DMS79 (cell line): ENCODE measurements around the gene TUBA8.
"Not testable (repeated sequence)": the region's sequence is repeated elsewhere in the genome, so short reads cannot be mapped to it uniquely, and the experiment has no call there.

Experiments used
- DNase-seq: peaks from one replicate; lab custom pipeline; 2025; lab: John Stamatoyannopoulos, UW

TUBA8 gene

GRCh38 chr22:18105981-18106380 is 4.6 kb upstream of the TUBA8 start:
- DNase-seq, result not testable (repeated sequence)

GRCh38 chr22:18106550-18107341 is 3.9 kb upstream of the TUBA8 start:
- DNase-seq, result not testable (repeated sequence)

- no peak for DNase-seq
Measured at GRCh38 chr22:18108187-18108586, 2.4 kb upstream of the TUBA8 start.

DNA sequence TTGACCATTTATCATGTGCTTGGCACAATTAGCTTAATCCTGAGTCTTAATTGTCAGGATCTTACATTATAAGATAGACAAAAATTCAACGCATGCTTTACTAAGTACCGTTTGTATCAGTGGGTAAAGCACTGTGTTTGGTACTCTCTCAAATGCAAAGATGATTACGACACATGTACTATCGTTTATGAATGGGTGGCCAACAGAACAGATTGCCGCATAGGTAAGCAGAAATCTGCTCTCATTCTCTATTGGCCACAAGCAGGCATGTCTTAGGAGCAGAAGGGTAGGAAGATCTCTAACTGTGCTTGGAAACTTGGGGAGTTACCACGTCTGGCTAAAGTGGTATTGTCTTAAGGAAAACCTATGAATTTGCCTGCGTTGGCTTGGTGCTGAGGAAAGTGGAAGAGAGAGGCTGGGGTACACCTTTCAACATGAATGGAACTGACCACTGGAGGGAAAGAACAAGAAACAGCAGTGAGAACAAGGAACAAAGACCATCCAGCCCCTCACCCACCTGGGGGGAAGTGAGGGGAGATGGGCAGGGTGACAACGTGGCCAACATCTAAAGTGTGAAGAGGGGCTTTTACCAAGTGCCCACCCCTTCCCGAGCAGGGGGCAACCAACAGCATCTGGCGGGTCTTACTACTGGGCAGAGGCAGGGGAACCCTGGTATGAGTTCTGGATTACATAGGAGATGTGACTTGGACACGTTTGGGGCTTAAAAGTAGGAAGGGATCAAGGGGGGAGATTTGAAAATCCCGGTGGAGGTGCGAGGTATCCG is 1.0 kb upstream of the TUBA8 start:
- no peak for DNase-seq

GRCh38 chr22:18110954-18111758 is 547 bp downstream of the TUBA8 start:
- no peak for DNase-seq

- DNase-seq, result no peak
Measured at GRCh38 chr22:18111759-18112330, 1.2 kb downstream of the TUBA8 start.

DNA sequence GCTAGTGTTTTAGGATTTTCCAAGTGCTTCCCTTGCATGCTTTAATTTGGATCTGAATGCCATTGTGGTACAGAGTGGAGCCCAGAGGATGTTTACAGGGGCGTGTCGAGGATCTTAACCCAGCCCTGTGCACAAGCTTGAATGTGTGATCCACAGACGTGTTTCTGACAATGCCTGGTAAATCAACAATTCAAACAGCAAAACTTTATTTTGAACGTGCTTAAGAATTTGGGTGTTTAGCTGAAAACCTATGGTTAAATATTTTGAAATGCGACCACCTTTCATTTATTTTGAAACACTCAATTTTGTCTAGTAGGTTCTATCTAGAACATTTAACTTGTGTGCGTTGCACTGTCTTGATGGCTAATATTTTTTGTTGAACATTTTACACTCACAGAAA is 1.8 kb downstream of the TUBA8 start:
- no peak for DNase-seq

DNA sequence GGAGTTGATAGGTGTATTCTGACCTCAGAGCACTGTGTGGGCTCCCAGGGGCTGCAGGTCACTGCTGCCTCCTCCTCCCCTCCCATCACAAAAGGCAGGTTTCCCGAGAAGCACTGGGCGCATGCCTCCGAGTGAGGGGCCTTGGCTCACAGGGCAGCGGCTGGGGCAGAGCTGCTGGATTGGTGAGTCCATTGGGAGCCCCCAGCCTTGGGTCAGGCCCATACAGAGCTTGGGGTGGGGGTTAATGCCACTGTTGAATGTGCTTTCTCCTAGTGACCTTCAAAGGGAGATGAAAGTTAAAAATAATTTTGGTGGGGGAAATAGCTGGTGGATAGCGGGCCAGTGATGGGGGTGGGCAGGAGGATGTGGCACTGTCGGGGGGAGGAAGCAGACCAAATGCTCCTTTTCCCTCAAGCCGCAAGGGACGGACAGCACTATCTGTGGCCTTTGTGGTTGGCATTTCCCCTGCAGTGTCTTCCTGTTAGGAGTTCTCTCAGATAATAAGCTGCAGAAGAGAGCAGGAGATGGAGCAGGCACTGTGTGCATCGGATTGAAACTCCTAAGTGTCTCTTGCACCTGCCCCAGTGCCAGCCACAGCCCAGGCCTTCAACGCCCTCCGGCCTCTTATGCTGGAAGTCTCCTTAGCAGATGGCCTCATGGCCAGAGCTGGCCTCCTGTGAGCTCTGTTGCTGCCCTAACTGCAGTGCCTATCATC is 3.2 kb downstream of the TUBA8 start:
- no peak for DNase-seq

DNA sequence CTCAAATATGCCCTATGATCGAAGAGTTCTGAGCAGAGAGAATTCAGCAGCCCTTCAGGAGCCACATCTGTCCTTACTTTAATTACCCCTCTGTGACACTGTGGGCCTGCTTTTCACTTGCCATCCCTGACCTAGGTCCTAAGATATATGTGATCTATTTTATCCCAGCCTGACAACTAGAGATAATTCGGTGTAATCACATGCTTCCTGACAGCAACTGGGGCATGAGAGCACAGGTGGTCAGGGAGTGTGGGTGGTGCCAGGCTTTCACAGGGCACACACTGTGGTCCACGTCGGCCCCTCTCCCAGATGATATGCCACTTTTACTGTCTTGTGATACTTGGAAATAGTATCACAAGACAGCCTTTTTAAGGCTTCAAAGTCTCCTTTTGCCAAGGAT is 3.9 kb downstream of the TUBA8 start:
- DNase-seq, result no peak

DNA sequence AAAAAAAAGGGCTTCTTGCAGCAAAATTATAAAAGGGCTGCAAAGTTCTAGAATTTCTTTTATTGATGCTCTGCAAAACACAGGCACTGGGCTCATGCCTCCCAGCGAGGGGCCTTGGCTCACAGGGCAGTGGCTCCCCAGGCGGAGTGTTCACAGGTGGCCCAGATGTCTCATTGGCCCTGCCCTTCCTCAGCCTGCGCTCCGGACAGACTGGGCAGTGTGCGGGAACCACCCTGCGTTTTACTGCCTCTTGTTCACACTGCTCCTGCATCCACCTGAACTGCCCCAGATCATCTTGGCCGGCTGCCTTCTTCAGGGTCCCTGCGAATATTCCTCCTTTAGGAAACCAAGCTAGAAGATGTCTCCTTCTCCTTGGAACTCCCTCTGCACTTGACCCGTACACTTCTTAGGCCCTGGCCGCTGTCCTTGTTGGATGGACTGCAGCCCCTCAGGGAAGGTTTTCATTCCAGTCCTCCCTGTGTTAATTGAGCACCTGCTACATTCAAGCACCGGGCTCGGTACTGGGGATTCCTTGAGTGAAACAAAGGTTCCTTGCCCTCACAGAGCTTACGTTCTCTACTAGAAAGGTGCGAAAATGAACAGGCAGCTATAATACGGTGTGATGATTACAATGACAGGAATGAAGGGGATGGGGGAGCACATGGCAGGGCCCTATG is 4.5 kb downstream of the TUBA8 start:
- DNase-seq, result no peak

GRCh38 chr22:18115906-18116371 is 5.3 kb downstream of the TUBA8 start:
- DNase-seq, result no peak

DNA sequence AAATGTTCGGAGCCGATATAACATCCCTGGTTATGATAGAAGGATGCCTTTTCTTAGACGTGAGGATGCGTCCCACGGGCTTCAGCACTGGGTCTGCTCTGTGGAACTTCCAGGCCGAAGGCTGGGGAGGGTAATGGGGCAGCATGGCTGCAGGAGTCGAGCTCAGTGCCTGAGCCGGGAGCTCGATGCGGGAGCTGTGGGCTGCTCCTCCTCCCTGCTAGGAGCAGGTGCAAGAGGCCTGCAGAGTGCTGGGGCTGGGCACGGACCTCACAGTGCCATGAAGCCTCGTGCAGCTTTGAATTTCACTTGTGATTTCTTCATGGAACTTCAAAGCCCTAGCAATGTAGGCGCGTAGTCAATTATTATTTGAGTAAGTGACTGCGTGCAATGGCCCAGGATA is 6.0 kb downstream of the TUBA8 start:
- DNase-seq, result no peak

GRCh38 chr22:18118345-18118915 is 7.8 kb downstream of the TUBA8 start:
- no peak for DNase-seq

- no peak for DNase-seq
Measured at GRCh38 chr22:18119409-18120110, 9.0 kb downstream of the TUBA8 start.

- DNase-seq, result no peak
Measured at GRCh38 chr22:18120857-18121256, 10.2 kb downstream of the TUBA8 start.

DNA sequence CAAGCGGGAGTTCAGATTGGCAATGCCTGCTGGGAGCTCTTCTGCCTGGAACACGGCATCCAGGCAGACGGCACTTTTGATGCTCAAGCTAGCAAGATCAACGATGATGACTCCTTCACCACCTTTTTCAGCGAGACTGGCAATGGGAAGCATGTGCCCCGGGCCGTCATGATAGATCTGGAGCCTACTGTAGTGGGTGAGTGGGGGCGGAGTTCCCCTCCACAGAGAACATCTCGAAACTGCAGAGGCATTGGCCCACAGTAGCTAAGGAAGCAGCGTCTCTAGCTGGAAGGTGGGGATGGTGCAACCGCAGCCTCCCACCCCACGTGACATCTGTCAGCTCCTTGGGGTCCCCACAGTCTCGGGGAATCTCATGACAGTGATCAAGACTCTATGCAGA is 10.9 kb downstream of the TUBA8 start:
- no peak for DNase-seq

GRCh38 chr22:18121954-18122554 is 11.4 kb downstream of the TUBA8 start:
- DNase-seq, result no peak

DNA sequence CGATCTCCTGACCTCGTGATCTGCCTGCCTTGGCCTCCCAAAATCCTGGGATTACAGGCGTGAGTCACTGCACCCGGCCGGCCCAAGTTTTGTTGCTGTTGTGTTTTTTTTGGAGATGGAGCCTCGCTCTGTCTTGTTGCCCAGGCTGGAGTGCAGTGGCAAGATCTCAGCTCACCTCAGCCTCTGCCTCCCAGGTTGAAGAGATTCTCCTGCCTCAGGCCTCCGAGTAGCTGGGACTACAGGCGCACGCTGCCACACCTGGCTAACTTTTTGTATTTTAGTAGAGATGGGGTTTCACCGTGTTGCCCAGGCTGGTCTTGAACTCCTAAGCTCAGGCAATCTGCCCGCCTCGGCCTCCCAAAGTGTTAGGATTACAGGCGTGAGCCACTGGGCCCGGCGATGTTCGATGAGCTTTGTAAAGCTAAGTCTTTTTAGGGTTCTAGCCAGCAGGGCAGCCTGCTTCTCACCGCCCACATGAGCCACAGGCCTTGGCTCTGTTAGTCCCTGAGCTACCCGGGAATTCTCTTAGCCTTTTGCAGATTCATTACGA is 12.9 kb downstream of the TUBA8 start:
- not testable (repeated sequence) for DNase-seq

GRCh38 chr22:18126606-18127005 is 16.0 kb downstream of the TUBA8 start:
- DNase-seq, result no peak
